Activated CD4-positive, alpha-beta memory T cell treated with anti-CD3 and anti-CD28 coated beads for 36 hours (primary cell): ENCODE results near the gene MYL6. TPM values are rescaled to one million over a fixed set of nuclear protein-coding genes. Genes with fewer than 3 reads are reported as not detected.
A peak's percentile ranks its signal among the peaks of the same experiment; 100 is the strongest.

Experiments
- CTCF ChIA-PET: fragments of 350-600 bp; sonication (Branson Sonifier 250); formaldehyde crosslinking; loops from one replicate; lab custom pipeline; 2021; ENCODE audit warnings: antibody characterized with exemption, inconsistent platforms; lab: Charles Lee
- POLR2A ChIA-PET: fragments of 350-600 bp; sonication (Branson Sonifier 250); formaldehyde crosslinking; loops from one replicate; lab custom pipeline; 2021; ENCODE audit warnings: antibody characterized with exemption; lab: Charles Lee
- DNase-seq: peaks from one replicate; pipeline ENCODE4 v3.0.0-alpha.2; 2020
- H3K27ac Mint-ChIP-seq: one replicate; pipeline ENCODE4 v1.8.0; 2021; ENCODE audit warnings: mixed read lengths
- H3K27me3 Mint-ChIP-seq: one replicate; pipeline ENCODE4 v1.8.0; 2021; ENCODE audit warnings: mixed read lengths
- H3K36me3 Mint-ChIP-seq: one replicate; pipeline ENCODE4 v1.8.0; 2021; ENCODE audit warnings: mixed read lengths
- H3K4me1 Mint-ChIP-seq: one replicate; pipeline ENCODE4 v1.8.0; 2021; ENCODE audit warnings: low read depth, mixed read lengths
- H3K4me3 Mint-ChIP-seq: one replicate; pipeline ENCODE4 v1.8.0; 2021; ENCODE audit warnings: mild to moderate bottlenecking, mixed read lengths
- H3K9me3 Mint-ChIP-seq: one replicate; pipeline ENCODE4 v1.8.0; 2021; ENCODE audit warnings: mixed read lengths
- intact Hi-C: fragments of 100-400 bp; cut with micrococcal nuclease; formaldehyde crosslinking; loops from one replicate; pipeline ENCODE4 v1.15.1; 2023
- total RNA-seq, 2 experiments: library from RNA; stranded (reverse); gene quantifications; one replicate each; pipeline ENCODE4 v1.2.3, GENCODE V29; 2021

Gene MYL6
- total RNA-seq, 2 experiments from 2014 or later = 1,196 to 1,215 TPM

DNA sequence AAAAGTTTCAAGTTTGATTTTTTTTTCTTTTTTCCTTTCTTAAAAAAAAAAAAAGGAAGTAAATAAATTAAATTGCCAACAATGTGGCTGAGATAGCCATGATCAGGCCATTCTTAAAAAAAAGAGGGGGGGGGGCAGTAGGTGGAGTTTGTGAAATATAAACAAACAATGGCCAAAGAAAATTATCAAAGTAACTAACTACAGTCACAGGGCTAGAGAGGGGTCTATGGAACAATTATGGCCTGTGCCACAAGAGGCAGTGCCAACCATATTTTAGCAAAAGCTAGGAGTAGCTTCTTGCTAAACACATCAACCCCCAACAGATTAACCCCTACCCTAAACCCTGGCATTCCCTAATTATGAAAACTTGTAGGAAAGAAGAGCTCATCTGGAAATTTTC is 47.3 kb downstream of the MYL6 start:
- DNase-seq = no peak
- intact Hi-C loops = no loop called here
- Mint-ChIP-seq H3K27ac (no peak overlapping the region), H3K27me3 (no peaks in the 10 kb centered on the region), H3K36me3 (peaks cover 29% of the 10 kb centered on the region), H3K4me1 (no peaks in the 10 kb centered on the region), H3K9me3 (no peaks in the 10 kb centered on the region), H3K4me3 (no peak overlapping the region)
- POLR2A ChIA-PET = no interaction called here
- CTCF ChIA-PET = interaction anchor here (0.8 to 3.5 kb wide), 11 partner anchors 9 to 259 kb away, joined by 3 to 33 read pairs (median 6); partner anchors contain the start of genes ANKRD52, CNPY2, RNF41 and SMARCC2

DNA sequence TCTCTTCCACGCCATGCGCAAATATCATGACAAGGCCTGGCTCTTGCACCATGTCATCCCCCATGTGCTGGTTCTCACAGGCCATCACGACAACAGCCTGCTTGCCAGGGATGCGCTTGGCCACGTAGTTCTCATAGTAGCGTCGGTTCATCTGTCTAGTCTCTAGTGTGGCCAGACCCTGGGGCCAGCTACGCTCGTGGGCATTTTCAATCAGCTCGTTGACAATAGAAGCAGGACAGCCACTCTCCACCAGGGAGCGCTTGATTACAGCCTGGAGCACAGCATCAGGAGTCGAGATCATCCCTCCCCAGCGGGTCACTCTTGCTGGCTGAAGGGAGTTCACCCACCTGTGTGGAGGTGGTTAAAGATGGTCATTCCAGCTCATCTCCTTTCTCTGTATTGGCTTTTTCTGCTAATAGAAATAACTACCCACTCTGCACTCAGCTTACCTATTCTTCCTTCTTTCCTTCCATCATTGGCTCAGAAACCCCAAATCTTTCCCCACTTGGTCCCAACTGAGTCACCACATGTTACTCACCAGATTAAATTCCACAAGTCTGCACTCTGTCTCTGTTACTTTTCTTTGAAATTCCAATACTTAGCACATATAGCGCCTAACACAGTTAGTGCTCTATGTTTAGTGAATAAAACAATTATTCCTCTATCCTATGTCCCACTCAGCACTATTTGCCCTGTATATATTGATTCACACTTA is 48.5 kb downstream of the MYL6 start:
- H3K4me3 Mint-ChIP-seq = no peak overlapping the region
- no peak overlapping the region for H3K27ac Mint-ChIP-seq
- H3K4me1 Mint-ChIP-seq = no peaks in the 10 kb centered on the region
- peak; percentile 59 for DNase-seq
- H3K36me3 Mint-ChIP-seq = peaks cover 33% of the 10 kb centered on the region
- ChIA-PET CTCF (interaction anchor here (0.6 to 3.5 kb wide), 19 partner anchors 10 to 585 kb away, joined by 3 to 33 read pairs (median 4); partner anchors contain the start of genes ANKRD52, CNPY2, COQ10A and MYL6), POLR2A (no interaction called here)
- H3K27me3 Mint-ChIP-seq = no peaks in the 10 kb centered on the region
- no peaks in the 10 kb centered on the region for H3K9me3 Mint-ChIP-seq
- intact Hi-C loops = loop anchor here (2.0 kb wide), 1 partner anchor 16 kb away; no protein-coding TSS in a partner anchor

DNA sequence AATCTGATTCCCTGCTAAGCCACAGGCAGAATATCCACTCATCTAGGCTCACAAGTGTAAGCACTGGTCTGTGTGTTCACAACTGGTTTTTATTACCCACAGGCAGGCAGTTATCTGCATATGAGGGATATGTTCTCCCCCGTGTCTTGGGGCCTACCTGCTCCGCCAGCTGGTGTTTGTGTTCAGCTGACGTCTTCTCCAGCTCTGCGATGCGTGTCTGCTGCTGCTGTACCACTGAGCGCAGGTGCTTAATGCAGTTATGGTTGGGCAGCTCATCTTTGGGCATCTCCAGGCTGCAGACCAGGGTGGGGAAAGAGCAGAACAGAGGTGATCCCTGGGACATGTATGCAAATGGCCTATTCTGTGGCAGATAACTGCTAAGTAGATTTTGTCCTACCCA is 49.8 kb downstream of the MYL6 start:
- Mint-ChIP-seq H3K36me3 (peaks cover 39% of the 10 kb centered on the region), H3K4me3 (no peak overlapping the region), H3K27me3 (no peaks in the 10 kb centered on the region), H3K4me1 (peaks cover 8% of the 10 kb centered on the region), H3K9me3 (no peaks in the 10 kb centered on the region), H3K27ac (no peak overlapping the region)
- POLR2A ChIA-PET = no interaction called here
- CTCF ChIA-PET = interaction anchor here (0.8 to 3.2 kb wide), 6 partner anchors 9 to 241 kb away, joined by 3 to 33 read pairs (median 4); partner anchors contain the start of genes RNF41, SMARCC2, TIMELESS and ZC3H10
- no peak for DNase-seq
- intact Hi-C loops = no loop called here

Other genes starting within 250 kb of the MYL6 start
- gene PYM1, start 230.5 kb upstream of the MYL6 start, total RNA-seq = 10 to 100 TPM; 31.6 to 33.0 TPM
- gene DGKA, start 227.2 kb upstream of the MYL6 start, total RNA-seq = 100 to 1,000 TPM; 348 to 383 TPM
- gene PMEL, start 192.3 kb upstream of the MYL6 start, total RNA-seq = 1 to 10 TPM in 1 of 2 experiments, under 1 TPM in 1; 0.94 to 1.5 TPM
- 100 to 1,000 TPM; 121 to 127 TPM for gene CDK2, start 191.5 kb upstream of the MYL6 start, total RNA-seq
- 10 to 100 TPM; 44.8 to 46.4 TPM for gene RAB5B, start 184.3 kb upstream of the MYL6 start, total RNA-seq
- gene SUOX, start 161.1 kb upstream of the MYL6 start, total RNA-seq = 1 to 10 TPM; 2.4 to 2.7 TPM
- 10 to 100 TPM; 14.4 to 15.1 TPM for gene IKZF4, start 137.3 kb upstream of the MYL6 start, total RNA-seq
- 10 to 100 TPM; 28.1 to 40.7 TPM for gene RPS26, start 116.4 kb upstream of the MYL6 start, total RNA-seq
- under 1 TPM; 0.82 to 0.86 TPM for gene ERBB3, start 78.2 kb upstream of the MYL6 start, total RNA-seq
- gene PA2G4, start 53.8 kb upstream of the MYL6 start, total RNA-seq = 100 to 1,000 TPM; 399 to 410 TPM
- gene RPL41, start 41.7 kb upstream of the MYL6 start, total RNA-seq = 1,000 to 10,000 TPM; 5,210 to 5,251 TPM
- gene ZC3H10, start 40.1 kb upstream of the MYL6 start, total RNA-seq = 1 to 10 TPM; 5.1 to 7.2 TPM
- gene ESYT1, start 30.1 kb upstream of the MYL6 start, total RNA-seq = 100 to 1,000 TPM; 142 to 146 TPM
- 10 to 100 TPM; 63.8 to 70.8 TPM for gene MYL6B, start 5.8 kb upstream of the MYL6 start, total RNA-seq
- gene SMARCC2, start 31.1 kb downstream of the MYL6 start, total RNA-seq = 100 to 1,000 TPM in 1 of 2 experiments, 10 to 100 TPM in 1; 96.4 to 103 TPM
- gene RNF41, start 63.6 kb downstream of the MYL6 start, total RNA-seq = 10 to 100 TPM; 28.2 to 31.2 TPM
- 10 to 100 TPM; 62.0 to 62.2 TPM for gene NABP2, start 66.0 kb downstream of the MYL6 start, total RNA-seq
- 1 to 10 TPM in 1 of 2 experiments, under 1 TPM in 1; 0.59 to 1.7 TPM for gene SLC39A5, start 71.7 kb downstream of the MYL6 start, total RNA-seq
- gene ANKRD52, start 100.0 kb downstream of the MYL6 start, total RNA-seq = 10 to 100 TPM; 34.1 to 37.0 TPM
- gene COQ10A, start 108.6 kb downstream of the MYL6 start, total RNA-seq = 1 to 10 TPM; 6.3 to 7.0 TPM
- 100 to 1,000 TPM; 304 to 309 TPM for gene CS, start 142.0 kb downstream of the MYL6 start, total RNA-seq
- 10 to 100 TPM; 74.7 to 91.6 TPM for gene CNPY2, start 157.6 kb downstream of the MYL6 start, total RNA-seq
- 10 to 100 TPM; 49.0 to 51.2 TPM for gene PAN2, start 175.6 kb downstream of the MYL6 start, total RNA-seq
- 10 to 100 TPM; 47.6 to 48.5 TPM for gene IL23A, start 180.5 kb downstream of the MYL6 start, total RNA-seq
- 100 to 1,000 TPM; 125 to 139 TPM for gene STAT2, start 201.7 kb downstream of the MYL6 start, total RNA-seq
- not detected for gene APOF, start 204.5 kb downstream of the MYL6 start, total RNA-seq